ENCODE data around the gene CNPY3.

- TF ChIP-seq CTCF (conservative IDR thresholded peaks at IDR 0.05 in 1 of 2, IDR thresholded peaks at IDR 0.05 in 1 of 2; ENCODE audit: low read depth in 1 of 2, low read length in 2 of 2) (no peak), EZH2 (IDR thresholded peaks at IDR 0.05; ENCODE audit: low read length, missing control alignments) (no peak)
Measured at GRCh38 chr6:42981836-42982235, 52.6 kb downstream of the CNPY3 start.

All from fibroblast of lung (primary cell).